Forelimb muscle (tissue), 1 donor: ENCODE data around the gene NPAS3. TPM values are rescaled to one million over a fixed set of nuclear protein-coding genes. Genes with fewer than 3 reads are reported as not detected.

Source experiments
- DNase-seq: peaks from one replicate; pipeline ENCODE4 v3.0.0-alpha.2; 2013; ENCODE audit warnings: low read depth
- polyA plus RNA-seq: library from polyadenylated mRNA; unstranded; fragments of 120-200 nt; gene quantifications from one replicate; pipeline ENCODE4 v1.2.1, GENCODE V29; 2013; ENCODE audit not compliant: insufficient read length

Gene NPAS3
- polyA plus RNA-seq, 1 donor, result 4.0 TPM

GRCh38 chr14:33471776-33472175, 533.1 kb downstream of the NPAS3 start:
- DNase-seq, result no peak

GRCh38 chr14:33475623-33476022, 536.9 kb downstream of the NPAS3 start:
- no peak for DNase-seq

- no peak for DNase-seq
Measured at GRCh38 chr14:33477797-33478196, 539.1 kb downstream of the NPAS3 start.

GRCh38 chr14:33480071-33480886, 541.6 kb downstream of the NPAS3 start:
- DNase-seq, result no peak

- no peak for DNase-seq
Measured at GRCh38 chr14:33480887-33481184, 542.2 kb downstream of the NPAS3 start.

GRCh38 chr14:33483110-33483509, 544.4 kb downstream of the NPAS3 start:
- no peak for DNase-seq

GRCh38 chr14:33483541-33483940, 544.9 kb downstream of the NPAS3 start:
- no peak for DNase-seq

- no peak for DNase-seq
Measured at GRCh38 chr14:33484264-33484663, 545.6 kb downstream of the NPAS3 start.

GRCh38 chr14:33486332-33486890, 547.7 kb downstream of the NPAS3 start:
- no peak for DNase-seq

- no peak for DNase-seq
Measured at GRCh38 chr14:33488582-33488981, 549.9 kb downstream of the NPAS3 start.

GRCh38 chr14:33490555-33490954, 551.9 kb downstream of the NPAS3 start:
- no peak for DNase-seq

- DNase-seq, result no peak
Measured at GRCh38 chr14:33491112-33491511, 552.4 kb downstream of the NPAS3 start.

GRCh38 chr14:33492491-33492890, 553.8 kb downstream of the NPAS3 start:
- DNase-seq, result no peak

GRCh38 chr14:33493266-33493665, 554.6 kb downstream of the NPAS3 start:
- DNase-seq, result no peak

- no peak for DNase-seq
Measured at GRCh38 chr14:33493990-33494389, 555.3 kb downstream of the NPAS3 start.

GRCh38 chr14:33499687-33500086, 561.0 kb downstream of the NPAS3 start:
- no peak for DNase-seq

- peak; percentile 38 for DNase-seq
Measured at GRCh38 chr14:33504246-33505099, 565.8 kb downstream of the NPAS3 start.

GRCh38 chr14:33505266-33505962, 566.7 kb downstream of the NPAS3 start:
- no peak for DNase-seq

- DNase-seq, result no peak
Measured at GRCh38 chr14:33505963-33506329, 567.3 kb downstream of the NPAS3 start.

GRCh38 chr14:33508126-33509062, 569.7 kb downstream of the NPAS3 start:
- DNase-seq, result no peak

- DNase-seq, result no peak
Measured at GRCh38 chr14:33509454-33509853, 570.8 kb downstream of the NPAS3 start.
